Endothelial cell of umbilical vein (primary cell): Measurements from ENCODE around the gene C20orf144.

ENCODE experiments used
- CTCF ChIP-seq, 2 donors: IDR thresholded peaks; 1 replicate in 1 of 2; 2 replicates in 1 of 2; pipeline ENCODE4 v1.5.1; 2011; ENCODE audit warnings: low read length in 2 of 2, mild to moderate bottlenecking in 2 of 2, moderate library complexity in 2 of 2, control low read depth in 1 of 2, inconsistent platforms in 1 of 2, low read depth in 1 of 2; ENCODE audit not compliant: insufficient read depth in 1 of 2; ENCODE audit errors: extremely low read depth in 1 of 2
- JUN ChIP-seq: IDR thresholded peaks from 2 replicates; pipeline ENCODE4 v1.6.1; 2011; ENCODE audit warnings: borderline replicate concordance, low read depth; ENCODE audit not compliant: insufficient read length, insufficient read depth
- MAX ChIP-seq: IDR thresholded peaks from 2 replicates; pipeline ENCODE4 v1.6.1; 2011; ENCODE audit not compliant: insufficient read depth, insufficient read length
- POLR2A ChIP-seq: IDR thresholded peaks from 2 replicates; pipeline ENCODE4 v1.6.1; 2012; ENCODE audit warnings: low read depth, mild to moderate bottlenecking, control low read depth, low read length

- TF ChIP-seq CTCF (IDR thresholded peaks at IDR 0.05; ENCODE audit: extremely low read depth in 1 of 2, insufficient read depth in 1 of 2, low read depth in 1 of 2, low read length in 2 of 2), result no peak
- TF ChIP-seq POLR2A, result no peak
- no peak for TF ChIP-seq JUN
- no peak for TF ChIP-seq MAX
Observed at GRCh38 chr20:33668466-33669155, 6.5 kb downstream of the C20orf144 start.
